ENCODE results near the gene TPRN. TPM values are rescaled to one million over a fixed set of nuclear protein-coding genes. Genes with fewer than 3 reads are reported as not detected.

Gene TPRN
- total RNA-seq, 1 experiment from 2014 or later = 63.1 TPM

- DNase-seq (ENCODE audit: low spot score) = no peak
These were observed 12.9 kb upstream of the TPRN start for GRCh38 chr9:137213160-137214060.

GRCh38 chr9:137212520-137212919, 12.0 kb upstream of the TPRN start:
- DNase-seq (ENCODE audit: low spot score) = no peak

- no peak for DNase-seq (ENCODE audit: low spot score)
These were observed 11.0 kb upstream of the TPRN start for GRCh38 chr9:137211532-137211931.

GRCh38 chr9:137206602-137207001, 6.1 kb upstream of the TPRN start:
- no peak for DNase-seq (ENCODE audit: low spot score)

- DNase-seq (ENCODE audit: low spot score) = peak; percentile 85
These were observed 4.9 kb upstream of the TPRN start, which contains the start of the genes NDOR1 and TMEM203 for GRCh38 chr9:137205126-137206069. TSS of gene NDOR1 (plus strand) at chr9:137205700. CDS start at chr9:137205778, 78 bp downstream. TSS of gene TMEM203 (minus strand) at chr9:137205648. CDS start at chr9:137205414, 234 bp downstream.

GRCh38 chr9:137204731-137205125, 4.2 kb upstream of the TPRN start:
- no peak for DNase-seq (ENCODE audit: low spot score)

GRCh38 chr9:137202966-137203365, 2.4 kb upstream of the TPRN start:
- no peak for DNase-seq (ENCODE audit: low spot score)

GRCh38 chr9:137201205-137201868, 796 bp upstream of the TPRN start:
- no peak for DNase-seq (ENCODE audit: low spot score)

- peak; percentile 21 for DNase-seq (ENCODE audit: low spot score)
These were observed 975 bp downstream of the TPRN start for GRCh38 chr9:137199411-137200121.

- DNase-seq (ENCODE audit: low spot score) = no peak
These were observed 1.6 kb downstream of the TPRN start for GRCh38 chr9:137198902-137199283.

- peak; percentile 50 for DNase-seq (ENCODE audit: low spot score)
These were observed 2.3 kb downstream of the TPRN start for GRCh38 chr9:137198051-137198901.

GRCh38 chr9:137195525-137196220, 4.9 kb downstream of the TPRN start:
- peak; percentile 92 for DNase-seq (ENCODE audit: low spot score)

- peak; percentile 55 for DNase-seq (ENCODE audit: low spot score)
These were observed 5.6 kb downstream of the TPRN start for GRCh38 chr9:137194909-137195308.

- no peak for DNase-seq (ENCODE audit: low spot score)
These were observed 6.2 kb downstream of the TPRN start for GRCh38 chr9:137194388-137194787.

GRCh38 chr9:137193771-137194170, 6.8 kb downstream of the TPRN start:
- DNase-seq (ENCODE audit: low spot score) = no peak

- no peak for DNase-seq (ENCODE audit: low spot score)
These were observed 7.7 kb downstream of the TPRN start for GRCh38 chr9:137192859-137193258.

GRCh38 chr9:137192448-137192780, 8.1 kb downstream of the TPRN start:
- no peak for DNase-seq (ENCODE audit: low spot score)

- DNase-seq (ENCODE audit: low spot score) = no peak
These were observed 8.7 kb downstream of the TPRN start for GRCh38 chr9:137191691-137192447.

GRCh38 chr9:137191245-137191644, 9.3 kb downstream of the TPRN start:
- no peak for DNase-seq (ENCODE audit: low spot score)

All from HT-29 (cell line).